ENCODE measurements around the gene GPR153. TPM values are rescaled to one million over a fixed set of nuclear protein-coding genes. Genes with fewer than 3 reads are reported as not detected.

GPR153 gene
- polyA plus RNA-seq, 1 experiment: 4.7 TPM

GRCh38 chr1:6247651-6248050, 13.2 kb downstream of the GPR153 start:
- Histone ChIP-seq H3K27me3 (ENCODE audit: control insufficient read depth, insufficient read depth, low read length) (peaks cover 46% of the 10 kb centered on the region), H3K9me3 (ENCODE audit: control insufficient read depth, insufficient read depth, low read length) (peaks cover 3% of the 10 kb centered on the region; the same call in 1 of the 2 replicates), H3K27ac (ENCODE audit: low read depth, low read length) (no peak overlapping the region), H3K4me3 (ENCODE audit: low read depth, low read length) (no peak overlapping the region)
- DNase-seq (ENCODE audit: low read depth, low spot score): no peak
- CTCF ChIA-PET: interaction anchor here (0.9 to 6.3 kb wide), 20 partner anchors 9 to 238 kb away, joined by 3 to 266 read pairs (median 8); no protein-coding TSS in a partner anchor
- POLR2A ChIA-PET: no interaction called here
- TF ChIP-seq, protein P1, sequence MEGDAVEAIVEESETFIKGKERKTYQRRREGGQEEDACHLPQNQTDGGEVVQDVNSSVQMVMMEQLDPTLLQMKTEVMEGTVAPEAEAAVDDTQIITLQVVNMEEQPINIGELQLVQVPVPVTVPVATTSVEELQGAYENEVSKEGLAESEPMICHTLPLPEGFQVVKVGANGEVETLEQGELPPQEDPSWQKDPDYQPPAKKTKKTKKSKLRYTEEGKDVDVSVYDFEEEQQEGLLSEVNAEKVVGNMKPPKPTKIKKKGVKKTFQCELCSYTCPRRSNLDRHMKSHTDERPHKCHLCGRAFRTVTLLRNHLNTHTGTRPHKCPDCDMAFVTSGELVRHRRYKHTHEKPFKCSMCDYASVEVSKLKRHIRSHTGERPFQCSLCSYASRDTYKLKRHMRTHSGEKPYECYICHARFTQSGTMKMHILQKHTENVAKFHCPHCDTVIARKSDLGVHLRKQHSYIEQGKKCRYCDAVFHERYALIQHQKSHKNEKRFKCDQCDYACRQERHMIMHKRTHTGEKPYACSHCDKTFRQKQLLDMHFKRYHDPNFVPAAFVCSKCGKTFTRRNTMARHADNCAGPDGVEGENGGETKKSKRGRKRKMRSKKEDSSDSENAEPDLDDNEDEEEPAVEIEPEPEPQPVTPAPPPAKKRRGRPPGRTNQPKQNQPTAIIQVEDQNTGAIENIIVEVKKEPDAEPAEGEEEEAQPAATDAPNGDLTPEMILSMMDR (IDR thresholded peaks at IDR 0.05; ENCODE audit: low read depth, low read length): no peak

DNA sequence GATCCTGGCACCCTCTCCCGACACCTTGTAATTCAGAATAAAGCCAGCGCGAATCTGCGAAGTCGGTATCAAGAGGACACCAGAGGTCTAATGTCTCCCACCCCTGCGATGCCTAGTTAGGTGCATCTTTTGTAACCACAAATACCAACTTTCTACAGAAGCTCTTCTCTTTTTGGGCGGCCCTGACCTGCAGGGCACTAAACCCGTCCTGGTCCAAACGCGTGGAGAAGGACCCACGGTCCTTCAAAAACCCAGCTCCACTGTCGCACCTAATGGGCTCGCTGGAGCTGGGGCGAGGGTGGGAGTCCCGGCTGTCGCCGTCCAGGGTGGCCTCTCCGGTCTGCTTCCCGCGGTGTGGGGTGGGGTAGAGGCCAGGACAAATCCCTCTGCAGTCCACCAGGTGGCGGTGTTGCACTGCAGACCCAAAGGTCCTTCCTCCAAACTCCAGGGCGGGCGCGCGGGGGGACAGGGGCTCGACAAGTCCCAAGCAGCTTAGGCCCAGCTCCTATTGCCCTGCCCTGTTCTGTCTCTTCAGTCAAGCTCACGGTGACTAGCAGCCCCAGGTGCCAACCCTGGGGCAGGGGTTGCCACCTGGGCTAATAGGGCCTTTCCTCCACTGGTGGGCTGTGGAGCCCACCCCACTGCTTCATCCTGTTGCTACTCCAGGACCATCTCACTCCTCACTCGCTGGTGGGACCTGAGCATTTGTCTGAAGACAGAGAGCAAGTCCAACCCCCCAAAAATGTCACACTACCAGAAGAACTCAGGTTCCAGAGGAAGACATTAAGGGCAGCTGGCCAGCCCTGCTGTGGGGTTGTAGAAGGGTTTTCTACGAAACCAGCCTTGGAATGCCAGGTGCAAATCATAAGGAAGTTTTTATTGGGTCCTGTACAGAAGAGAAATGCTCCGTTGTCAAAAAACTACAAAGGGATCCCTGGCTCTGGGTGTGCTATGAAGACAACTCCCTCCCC, 14.1 kb downstream of the GPR153 start:
- Histone ChIP-seq H3K9me3 (ENCODE audit: control insufficient read depth, insufficient read depth, low read length) (peaks cover 3% of the 10 kb centered on the region; the same call in 1 of the 2 replicates), H3K27me3 (ENCODE audit: control insufficient read depth, insufficient read depth, low read length) (peaks cover 50% of the 10 kb centered on the region), H3K4me3 (ENCODE audit: low read depth, low read length) (no peak overlapping the region), H3K27ac (ENCODE audit: low read depth, low read length) (no peak overlapping the region)
- ChIA-PET CTCF (interaction anchor here (0.5 to 6.3 kb wide), 39 partner anchors 8 to 247 kb away, joined by 3 to 266 read pairs (median 5); partner anchors contain the start of genes GPR153 and RPL22), POLR2A (no interaction called here)
- TF ChIP-seq, protein P1 (IDR thresholded peaks at IDR 0.05; ENCODE audit: low read depth, low read length): peak; percentile 87
- DNase-seq (ENCODE audit: low read depth, low spot score): peak; percentile 37

GRCh38 chr1:6245869-6246496, 14.9 kb downstream of the GPR153 start:
- ChIA-PET CTCF (interaction anchor here (0.5 to 6.3 kb wide), 34 partner anchors 8 to 264 kb away, joined by 3 to 266 read pairs (median 7); partner anchors contain the start of genes GPR153 and RPL22), POLR2A (interaction anchor here (0.5 kb wide), 1 partner anchor 146 kb away, joined by 3 read pairs; no protein-coding TSS in a partner anchor)
- Histone ChIP-seq H3K27me3 (ENCODE audit: control insufficient read depth, insufficient read depth, low read length) (peaks cover 58% of the 10 kb centered on the region), H3K27ac (ENCODE audit: low read depth, low read length) (no peak overlapping the region), H3K4me3 (ENCODE audit: low read depth, low read length) (no peak overlapping the region), H3K9me3 (ENCODE audit: control insufficient read depth, insufficient read depth, low read length) (no peaks in the 10 kb centered on the region; the same call in 1 of the 2 replicates)
- no peak for DNase-seq (ENCODE audit: low read depth, low spot score)
- TF ChIP-seq, protein P1 (IDR thresholded peaks at IDR 0.05; ENCODE audit: low read depth, low read length): no peak

DNA sequence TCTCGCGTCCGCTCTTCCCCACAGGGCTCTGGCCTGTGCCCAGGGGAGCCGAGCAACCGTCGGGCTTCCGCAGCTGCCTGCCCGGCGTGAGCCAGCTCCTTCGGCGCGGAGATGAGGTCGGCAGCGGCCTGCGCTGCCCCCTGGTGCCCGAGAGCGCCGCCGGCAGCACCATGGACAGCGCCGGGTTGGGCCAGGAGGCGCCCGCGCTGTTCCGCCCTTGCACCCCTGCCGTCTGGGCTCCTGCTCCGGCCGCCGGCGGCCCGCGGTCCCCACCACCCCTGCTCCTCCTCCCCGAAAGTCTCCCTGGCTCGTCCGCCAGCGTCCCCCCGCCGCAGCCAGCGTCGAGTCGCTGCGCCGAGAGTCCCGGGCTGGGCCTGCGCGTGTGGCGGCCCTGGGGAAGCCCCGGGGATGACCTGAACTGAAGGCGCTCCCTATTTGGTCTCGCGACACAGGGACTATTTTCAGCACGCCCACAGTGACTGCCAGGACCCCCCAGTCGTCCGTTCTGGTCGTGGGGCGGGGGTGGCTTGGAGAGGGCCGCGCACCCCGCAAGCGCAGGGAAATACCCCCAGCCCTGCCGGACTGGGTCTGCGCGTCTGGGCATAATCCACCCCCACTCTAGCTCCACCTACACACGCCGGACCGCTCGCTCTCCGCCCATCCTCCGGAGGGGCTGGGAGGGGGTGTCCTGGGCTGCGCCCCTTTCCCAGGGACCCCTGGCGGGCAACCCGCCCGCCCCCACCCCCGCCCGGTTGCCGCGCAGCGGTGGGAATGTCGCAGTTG, 15.6 kb downstream of the GPR153 start:
- TF ChIP-seq, protein P1 (IDR thresholded peaks at IDR 0.05; ENCODE audit: low read depth, low read length): peak; percentile 84
- no peak overlapping the region for H3K27ac ChIP-seq (ENCODE audit: low read depth, low read length)
- no peak overlapping the region for H3K4me3 ChIP-seq (ENCODE audit: low read depth, low read length)
- no peaks in the 10 kb centered on the region; the same call in 1 of the 2 replicates for H3K9me3 ChIP-seq (ENCODE audit: control insufficient read depth, insufficient read depth, low read length)
- ChIA-PET POLR2A (interaction anchor here (0.5 to 1.0 kb wide), 2 partner anchors 146 to 192 kb away, joined by 3 read pairs; no protein-coding TSS in a partner anchor), CTCF (interaction anchor here (0.6 to 6.3 kb wide), 36 partner anchors 8 to 264 kb away, joined by 3 to 266 read pairs (median 5); no protein-coding TSS in a partner anchor)
- DNase-seq (ENCODE audit: low read depth, low spot score): peak; percentile 21
- peaks cover 61% of the 10 kb centered on the region for H3K27me3 ChIP-seq (ENCODE audit: control insufficient read depth, insufficient read depth, low read length)
